ENCODE data around the gene BEND6. TPM values are rescaled to one million over a fixed set of nuclear protein-coding genes. Genes with fewer than 3 reads are reported as not detected.

BEND6 gene
- total RNA-seq, 1 experiment from 2014 or later, result 1.8 TPM

Other genes with a start within 250 kb of the BEND6 start
- gene KIAA1586, start 91.6 kb downstream of the BEND6 start, total RNA-seq (2022), result 11.2 and 12.6 TPM in 2 replicates
- gene ZNF451, start 135.1 kb downstream of the BEND6 start, total RNA-seq (2022), result 61.7 and 68.7 TPM in 2 replicates
- 9.6 and 12.1 TPM in 2 replicates for gene BAG2, start 217.2 kb downstream of the BEND6 start, total RNA-seq (2022)

All from Calu3 (cell line).